Retina (tissue), 1 donor: ENCODE data around the gene HHAT.
"Not testable (repeated sequence)": the region's sequence is repeated elsewhere in the genome, so short reads cannot be mapped to it uniquely, and the experiment has no call there.

Experiments
- DNase-seq: peaks from one replicate; pipeline ENCODE4 v3.0.0-alpha.2; 2016

The HHAT gene

GRCh38 chr1:210654176-210654981 lies 325.7 kb downstream of the HHAT start:
- DNase-seq, result no peak

GRCh38 chr1:210655511-210655910 lies 326.8 kb downstream of the HHAT start:
- no peak for DNase-seq

GRCh38 chr1:210657806-210658205 lies 329.1 kb downstream of the HHAT start:
- no peak for DNase-seq

GRCh38 chr1:210661520-210661919 lies 332.8 kb downstream of the HHAT start:
- not testable (repeated sequence) for DNase-seq

- DNase-seq, result peak; percentile 59
These were observed 333.8 kb downstream of the HHAT start for GRCh38 chr1:210662291-210663050.

GRCh38 chr1:210663730-210664573 lies 335.2 kb downstream of the HHAT start:
- peak; percentile 68 for DNase-seq

- no peak for DNase-seq
These were observed 341.2 kb downstream of the HHAT start for GRCh38 chr1:210669951-210670350.

GRCh38 chr1:210674151-210674550 lies 345.4 kb downstream of the HHAT start:
- DNase-seq, result no peak

GRCh38 chr1:210676539-210676938 lies 347.8 kb downstream of the HHAT start:
- DNase-seq, result no peak

GRCh38 chr1:210677533-210677932 lies 348.8 kb downstream of the HHAT start:
- DNase-seq, result no peak

- DNase-seq, result no peak
These were observed 349.6 kb downstream of the HHAT start for GRCh38 chr1:210678306-210678705.

- no peak for DNase-seq
These were observed 352.5 kb downstream of the HHAT start for GRCh38 chr1:210681158-210681557.

GRCh38 chr1:210683403-210684047 lies 354.8 kb downstream of the HHAT start:
- no peak for DNase-seq

GRCh38 chr1:210684466-210685294 lies 356.0 kb downstream of the HHAT start:
- DNase-seq, result no peak

- DNase-seq, result no peak
These were observed 356.6 kb downstream of the HHAT start for GRCh38 chr1:210685295-210685650.

- DNase-seq, result no peak
These were observed 358.1 kb downstream of the HHAT start for GRCh38 chr1:210686841-210687240.

- no peak for DNase-seq
These were observed 359.0 kb downstream of the HHAT start for GRCh38 chr1:210687582-210688279.

GRCh38 chr1:210688512-210689234 lies 360.0 kb downstream of the HHAT start:
- no peak for DNase-seq

GRCh38 chr1:210689826-210690225 lies 361.1 kb downstream of the HHAT start:
- DNase-seq, result no peak

- no peak for DNase-seq
These were observed 361.5 kb downstream of the HHAT start for GRCh38 chr1:210690236-210690635.
